Testis (tissue), 3 donors: ENCODE results near the gene CTDSPL. TPM values are rescaled to one million over a fixed set of nuclear protein-coding genes. Genes with fewer than 3 reads are reported as not detected.

Experiments used
- DNase-seq: peaks from one replicate; pipeline ENCODE4 v3.0.0-alpha.2; 2019
- H3K27ac ChIP-seq, 2 donors: fragments of 200-600 bp; sonication (generic); one replicate each; pipeline ENCODE4 v1.5.1; 2019
- H3K27me3 ChIP-seq: fragments of 200-600 bp; sonication (generic); one replicate; pipeline ENCODE4 v1.5.1; 2019
- H3K36me3 ChIP-seq: fragments of 200-600 bp; sonication (generic); one replicate; pipeline ENCODE4 v1.5.1; 2017; ENCODE audit warnings: low read depth; ENCODE audit errors: missing control alignments
- H3K4me1 ChIP-seq: fragments of 200-600 bp; sonication (generic); one replicate; pipeline ENCODE4 v1.5.1; 2019
- H3K4me3 ChIP-seq, 2 donors: fragments of 200-600 bp; sonication (generic); one replicate each; pipeline ENCODE4 v1.5.1; 2017 to 2019
- H3K9me3 ChIP-seq: fragments of 200-600 bp; sonication (generic); one replicate; pipeline ENCODE4 v1.5.1; 2017
- CTCF ChIP-seq, 3 experiments: fragments of 450-650 bp in 2 of 3; fragments of 200-600 bp in 1 of 3; sonication (generic) in 1 of 3; IDR thresholded peaks; one replicate each; pipeline ENCODE4 v1.5.1; 2016 to 2019; ENCODE audit warnings: antibody characterized with exemption in 3 of 3, mild to moderate bottlenecking in 2 of 3, moderate library complexity in 1 of 3
- POLR2A ChIP-seq: fragments of 450-650 bp; IDR thresholded peaks from one replicate; pipeline ENCODE4 v1.6.1; 2017; ENCODE audit warnings: antibody characterized with exemption, mild to moderate bottlenecking, moderate library complexity
- WGBS, 2 donors: methylation state at CpG; one replicate each; pipeline ENCODE4 v1.1.5; 2018; 5-methylcytosine and 5-hydroxymethylcytosine counted together
- intact Hi-C: fragments of 100-400 bp; cut with DNase I; formaldehyde crosslinking; loops from one replicate; pipeline ENCODE4 v1.15.1; 2023; ENCODE audit warnings: low total_unique reads
- polyA plus RNA-seq: library from polyadenylated mRNA; stranded (reverse); fragments of 350-450 nt; fragmentation: Illumina TruSeq; extraction: RNeasy Lipid Tissue Mini Kit (QIAGEN cat#74804); gene quantifications from one replicate; pipeline ENCODE4 v1.2.3, GENCODE V29; 2014; ENCODE audit warnings: low read depth, low replicate concordance; ENCODE audit not compliant: insufficient read depth
- total RNA-seq, 2 donors: library from RNA; depleted of rRNA; stranded (reverse); fragments of >200 nt; gene quantifications; one replicate each; pipeline ENCODE4 v1.2.3, GENCODE V29; 2016

The CTDSPL gene
- total and polyA plus RNA-seq, 3 donors from 2014 or later: 24.4 to 43.0 (median 32.4) TPM

DNA sequence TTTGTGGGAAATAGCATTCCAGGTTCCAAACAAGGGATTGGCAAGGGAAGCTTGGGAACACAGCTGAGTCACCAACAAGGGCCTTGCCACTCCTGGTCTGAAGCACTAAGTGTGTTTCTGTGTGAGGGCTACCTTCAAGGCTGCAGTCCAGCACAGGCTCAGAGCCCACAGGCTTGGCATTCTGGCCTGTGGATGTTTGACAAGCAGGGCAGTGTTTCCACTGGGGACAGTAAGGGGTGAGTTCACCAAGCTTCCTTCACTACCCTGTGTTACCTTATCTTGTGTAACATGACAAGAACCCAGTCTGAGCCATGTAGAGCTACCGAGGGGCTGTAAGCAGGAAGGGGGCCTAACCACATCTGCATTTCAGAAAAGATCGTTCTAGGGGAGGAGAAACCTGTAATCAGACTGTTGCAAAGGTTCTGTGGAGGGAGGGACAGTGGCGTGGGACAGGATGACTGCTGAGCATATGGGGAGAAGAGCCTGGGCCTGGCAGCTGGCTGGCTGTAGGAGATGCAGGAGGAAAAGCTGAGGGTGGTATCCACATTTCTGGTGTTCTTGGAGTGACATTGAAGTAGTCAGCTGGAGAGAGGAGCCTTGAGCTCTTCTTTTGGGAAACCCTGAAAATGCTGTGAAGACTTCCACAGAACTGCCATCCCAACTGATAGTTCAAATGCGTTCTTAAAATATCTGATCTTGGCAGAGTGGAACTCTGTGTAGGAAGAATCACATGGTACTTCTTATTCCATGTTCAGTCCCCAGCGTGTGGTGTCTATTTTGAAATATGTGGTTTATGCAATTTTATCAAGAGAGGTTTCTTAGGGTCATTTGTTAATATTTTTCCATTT, 61.3 kb downstream of the CTDSPL start:
- no peak for DNase-seq
- Histone ChIP-seq H3K27ac (peak overlapping the region; percentile 26 to 79), H3K4me3 (no peak overlapping the region), H3K4me1 (peaks cover 43% of the 10 kb centered on the region), H3K9me3 (no peaks in the 10 kb centered on the region), H3K27me3 (no peaks in the 10 kb centered on the region), H3K36me3 (no peaks in the 10 kb centered on the region)
- no peak for TF ChIP-seq POLR2A
- TF ChIP-seq CTCF (IDR thresholded peaks at IDR 0.05): no peak
- intact Hi-C loops: no loop called here
- 35 to 37% methylated on average over 5 of the region's 5 CpGs for WGBS, 2 donors

DNA sequence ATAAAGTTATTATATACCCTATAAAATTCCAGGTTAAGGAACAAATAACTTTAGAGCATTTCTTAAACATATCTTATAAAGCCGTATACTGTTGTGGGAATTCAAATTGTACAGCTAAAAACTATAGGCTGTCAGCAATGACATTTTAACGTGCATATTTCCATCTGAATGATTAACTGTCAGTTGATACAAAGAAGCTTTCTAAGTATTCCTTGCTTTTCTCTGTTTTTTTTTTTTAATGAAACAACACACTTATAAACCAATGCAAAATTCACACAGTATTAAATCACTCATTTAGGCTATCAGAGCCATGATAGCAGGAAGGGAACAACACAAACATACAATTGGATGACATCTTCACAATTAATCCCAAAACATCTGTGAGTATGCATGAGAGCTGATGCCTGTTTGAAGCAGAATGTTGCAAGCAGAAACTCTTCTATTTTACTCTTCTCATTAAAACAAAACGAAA, 61.9 kb downstream of the CTDSPL start:
- WGBS, 2 donors: 52 to 59% methylated on average over 3 of the region's 3 CpGs
- no peaks in the 10 kb centered on the region for H3K27me3 ChIP-seq
- no peaks in the 10 kb centered on the region for H3K36me3 ChIP-seq
- H3K4me1 ChIP-seq: peaks cover 37% of the 10 kb centered on the region
- DNase-seq: no peak
- TF ChIP-seq POLR2A: no peak
- TF ChIP-seq CTCF (IDR thresholded peaks at IDR 0.05): no peak
- no peaks in the 10 kb centered on the region for H3K9me3 ChIP-seq
- no peak overlapping the region for H3K4me3 ChIP-seq
- intact Hi-C loops: no loop called here
- peak overlapping the region in 1 of 2 donors; percentile 79 for H3K27ac ChIP-seq

GRCh38 chr3:37924453-37924852, 62.8 kb downstream of the CTDSPL start:
- no peak for DNase-seq
- peaks cover 36% of the 10 kb centered on the region for H3K4me1 ChIP-seq
- H3K9me3 ChIP-seq: no peaks in the 10 kb centered on the region
- intact Hi-C loops: no loop called here
- 46 to 51% methylated on average over 7 of the region's 7 CpGs for WGBS, 2 donors
- no peak overlapping the region for H3K4me3 ChIP-seq
- no peaks in the 10 kb centered on the region for H3K36me3 ChIP-seq
- H3K27me3 ChIP-seq: no peaks in the 10 kb centered on the region
- peak overlapping the region; percentile 52 to 79 for H3K27ac ChIP-seq
- TF ChIP-seq CTCF (IDR thresholded peaks at IDR 0.05) (no peak), POLR2A (no peak)

DNA sequence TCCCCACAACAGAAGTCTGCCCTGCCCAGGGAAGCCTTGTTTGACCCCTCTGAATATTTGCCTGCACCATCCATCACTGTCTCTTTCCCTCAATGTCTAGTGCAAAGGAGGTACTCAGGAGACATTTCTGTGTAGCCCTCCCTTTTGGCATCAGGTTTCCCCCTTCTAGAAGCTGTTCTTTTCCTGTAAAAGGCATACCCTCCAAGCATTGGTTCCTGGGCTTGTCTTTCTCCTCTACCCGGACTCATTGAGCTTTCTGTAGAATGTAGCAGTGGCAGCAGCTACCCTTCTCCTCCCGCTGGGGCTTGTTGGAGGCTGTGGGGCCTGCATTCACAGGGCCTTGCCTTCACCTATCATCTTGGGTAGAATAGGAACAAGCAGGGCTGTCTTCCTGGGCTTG, 63.5 kb downstream of the CTDSPL start:
- no peak for DNase-seq
- intact Hi-C loops: no loop called here

More for the DNA sequence above, 63.5 kb downstream of the CTDSPL start:
- WGBS, 2 donors: 59 to 82% methylated on average over 2 of the region's 2 CpGs
- peaks cover 34% of the 10 kb centered on the region for H3K4me1 ChIP-seq
- no peaks in the 10 kb centered on the region for H3K27me3 ChIP-seq
- H3K27ac ChIP-seq: peak overlapping the region; percentile 52 to 79
- H3K36me3 ChIP-seq: no peaks in the 10 kb centered on the region
- no peaks in the 10 kb centered on the region for H3K9me3 ChIP-seq
- H3K4me3 ChIP-seq: no peak overlapping the region
- TF ChIP-seq POLR2A (no peak), CTCF (IDR thresholded peaks at IDR 0.05) (no peak)
